Thymus (tissue), 14 donors: Measurements from ENCODE around the gene AKAP9. TPM values are rescaled to one million over a fixed set of nuclear protein-coding genes. Genes with fewer than 3 reads are reported as not detected.
"Not testable (repeated sequence)": the region's sequence is repeated elsewhere in the genome, so short reads cannot be mapped to it uniquely, and the experiment has no call there.

Experiments used
- DNase-seq, 9 donors: peaks; one replicate each; pipeline ENCODE4 v3.0.0-alpha.2; 2013; ENCODE audit warnings: low spot score in 9 of 9, low read depth in 6 of 9, missing footprints in 1 of 9
- H3K27ac ChIP-seq, 2 donors: one replicate each; pipeline ENCODE4 v1.5.1; 2013; ENCODE audit warnings: control low read depth in 1 of 2, low read depth in 1 of 2, low read length in 1 of 2, mild to moderate bottlenecking in 1 of 2, moderate library complexity in 1 of 2
- H3K27me3 ChIP-seq, 2 donors: one replicate each; pipeline ENCODE4 v1.5.1; 2013; ENCODE audit warnings: low read length in 1 of 2; ENCODE audit not compliant: control insufficient read depth in 2 of 2, insufficient read depth in 1 of 2
- H3K36me3 ChIP-seq, 2 donors: one replicate each; pipeline ENCODE4 v1.5.1; 2013; ENCODE audit warnings: low read length in 1 of 2, mild to moderate bottlenecking in 1 of 2, moderate library complexity in 1 of 2; ENCODE audit not compliant: control insufficient read depth in 2 of 2, insufficient read depth in 2 of 2
- H3K4me1 ChIP-seq, 2 donors: one replicate each; pipeline ENCODE4 v1.5.1; 2013; ENCODE audit warnings: low read length in 2 of 2; ENCODE audit not compliant: control insufficient read depth in 2 of 2, insufficient read depth in 2 of 2
- H3K4me3 ChIP-seq, 2 donors: one replicate each; pipeline ENCODE4 v1.5.1; 2013; ENCODE audit warnings: low read length in 2 of 2, control low read depth in 1 of 2, mild to moderate bottlenecking in 1 of 2
- H3K9me3 ChIP-seq, 2 donors: one replicate each; pipeline ENCODE4 v1.5.1; 2013; ENCODE audit warnings: low read length in 1 of 2, mild to moderate bottlenecking in 1 of 2; ENCODE audit not compliant: control insufficient read depth in 2 of 2, insufficient read depth in 1 of 2
- WGBS: extraction: QIAGEN DNeasy Blood & Tissue Kit; methylation state at CpG from one replicate; pipeline ENCODE4 v1.1.7; 2013; 5-methylcytosine and 5-hydroxymethylcytosine counted together
- long read RNA-seq, 10 donors: transcript quantifications; one replicate each; lab custom pipeline, GENCODE V29; 2026
- polyA plus RNA-seq: library from polyadenylated mRNA; stranded (reverse); fragments of 200-250 nt; gene quantifications from one replicate; pipeline ENCODE4 v1.2.3, GENCODE V29; 2013
- total RNA-seq: library from RNA; stranded (reverse); fragments of 120-200 nt; gene quantifications from one replicate; pipeline ENCODE4 v1.2.4, GENCODE V29; 2013
- donor health status: healthy.

The AKAP9 gene
- total RNA-seq, result 53.2 TPM
- polyA plus RNA-seq, result 25.3 TPM
- long read RNA-seq, donor 1, result 0 reads
- long read RNA-seq, donor 2, result 0 reads
- long read RNA-seq, donor 3, partial matches to known transcripts, result 7 of 12 reads
- long read RNA-seq, donor 3, other reads (novel, unspliced or antisense), result 0 of 12 reads
- long read RNA-seq, donor 4, partial matches to known transcripts, result 0 of 1 reads
- long read RNA-seq, donor 4, other reads (novel, unspliced or antisense), result 0 of 1 reads
- long read RNA-seq, donor 5, partial matches to known transcripts, result 40 of 44 reads
- long read RNA-seq, donor 5, other reads (novel, unspliced or antisense), result 0 of 44 reads
- long read RNA-seq, donor 6, partial matches to known transcripts, result 34 of 35 reads
- long read RNA-seq, donor 6, other reads (novel, unspliced or antisense), result 0 of 35 reads
- long read RNA-seq, donor 7, partial matches to known transcripts, result 5 of 8 reads
- long read RNA-seq, donor 7, other reads (novel, unspliced or antisense), result 0 of 8 reads
- long read RNA-seq, donor 8, partial matches to known transcripts, result 0 of 2 reads
- long read RNA-seq, donor 8, other reads (novel, unspliced or antisense), result 0 of 2 reads
- long read RNA-seq, donor 9, partial matches to known transcripts, result 0 of 7 reads
- long read RNA-seq, donor 9, other reads (novel, unspliced or antisense), result 0 of 7 reads
- long read RNA-seq, donor 10, partial matches to known transcripts, result 5 of 7 reads
- long read RNA-seq, donor 10, other reads (novel, unspliced or antisense), result 0 of 7 reads

GRCh38 chr7:91940572-91941341, at the start of gene AKAP9:
Gene AKAP9, plus strand, starts transcription at chr7:91940862. Its CDS starts 238 bp downstream, at chr7:91941100.
- Histone ChIP-seq H3K27me3 (no peaks in the 10 kb centered on the region), H3K4me3 (peak within 1 kb of the TSS; percentile 89 to 91), H3K27ac (peak within 1 kb of the TSS; percentile 97), H3K9me3 (no peaks in the 10 kb centered on the region), H3K36me3 (no peaks in the 10 kb centered on the region), H3K4me1 (peaks cover 5 to 13% of the 10 kb centered on the region in 2 donors)
- DNase-seq, result peak; percentile 48 to 91 (median 77)
- WGBS, result under 1% methylated on average over 59 of the region's 59 CpGs

GRCh38 chr7:91892099-91892705, 48.5 kb upstream of the AKAP9 start:
- no peak for DNase-seq
- H3K4me3 ChIP-seq, result no peak overlapping the region
- H3K27ac ChIP-seq, result no peak overlapping the region
- 76% methylated on average over 3 of the region's 3 CpGs for WGBS
- no peaks in the 10 kb centered on the region for H3K27me3 ChIP-seq
- H3K9me3 ChIP-seq, result peaks cover 0 to 20% of the 10 kb centered on the region in 2 donors
- H3K36me3 ChIP-seq, result no peaks in the 10 kb centered on the region
- H3K4me1 ChIP-seq, result no peaks in the 10 kb centered on the region

- no peak for DNase-seq
- no peaks in the 10 kb centered on the region for H3K27me3 ChIP-seq
- H3K9me3 ChIP-seq, result peaks cover 0 to 13% of the 10 kb centered on the region in 2 donors
- H3K36me3 ChIP-seq, result no peaks in the 10 kb centered on the region
- no peak overlapping the region for H3K27ac ChIP-seq
- no peak overlapping the region for H3K4me3 ChIP-seq
- WGBS, result 88% methylated on average over 2 of the region's 2 CpGs
- H3K4me1 ChIP-seq, result no peaks in the 10 kb centered on the region
Observed at GRCh38 chr7:91892821-91893340, 47.8 kb upstream of the AKAP9 start.

DNA sequence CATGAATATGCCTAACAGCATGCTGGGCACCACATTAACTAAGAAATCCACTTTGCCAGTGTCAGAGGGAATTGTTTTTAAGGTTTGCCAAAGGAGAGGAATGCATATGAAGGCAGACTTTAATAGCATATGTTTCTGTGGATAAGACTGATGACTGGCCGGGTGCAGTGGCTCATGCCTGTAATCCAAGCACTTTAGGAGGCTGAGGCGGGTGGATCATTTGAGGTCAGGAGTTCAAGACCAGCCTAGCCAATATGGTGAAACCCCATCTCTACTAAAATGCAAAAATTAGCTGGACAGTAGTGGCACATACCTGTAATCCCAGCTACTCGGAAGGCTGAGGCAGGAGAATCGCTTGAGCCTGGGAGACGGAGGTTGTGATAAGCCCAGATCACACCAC, 47.0 kb upstream of the AKAP9 start:
- not testable (repeated sequence) for H3K9me3 ChIP-seq, DNase-seq, H3K27ac ChIP-seq, H3K4me1 ChIP-seq, H3K4me3 ChIP-seq, H3K36me3 ChIP-seq, H3K27me3 ChIP-seq
- WGBS, result 98% methylated on average over 5 of the region's 5 CpGs

GRCh38 chr7:91894781-91895480, 45.7 kb upstream of the AKAP9 start:
- no peaks in the 10 kb centered on the region for H3K36me3 ChIP-seq
- H3K27me3 ChIP-seq, result no peaks in the 10 kb centered on the region
- DNase-seq, result no peak
- 87% methylated on average over 1 of the region's 1 CpG for WGBS
- H3K9me3 ChIP-seq, result no peaks in the 10 kb centered on the region
- H3K4me3 ChIP-seq, result no peak overlapping the region
- no peaks in the 10 kb centered on the region for H3K4me1 ChIP-seq
- no peak overlapping the region for H3K27ac ChIP-seq

- DNase-seq, result no peak
- 90% methylated on average over 10 of the region's 10 CpGs for WGBS
- H3K4me3 ChIP-seq, result no peak overlapping the region
- H3K27me3 ChIP-seq, result no peaks in the 10 kb centered on the region
- no peaks in the 10 kb centered on the region for H3K36me3 ChIP-seq
- no peaks in the 10 kb centered on the region for H3K9me3 ChIP-seq
- no peak overlapping the region for H3K27ac ChIP-seq
- no peaks in the 10 kb centered on the region for H3K4me1 ChIP-seq
Observed at GRCh38 chr7:91898240-91898992, 42.2 kb upstream of the AKAP9 start.

DNA sequence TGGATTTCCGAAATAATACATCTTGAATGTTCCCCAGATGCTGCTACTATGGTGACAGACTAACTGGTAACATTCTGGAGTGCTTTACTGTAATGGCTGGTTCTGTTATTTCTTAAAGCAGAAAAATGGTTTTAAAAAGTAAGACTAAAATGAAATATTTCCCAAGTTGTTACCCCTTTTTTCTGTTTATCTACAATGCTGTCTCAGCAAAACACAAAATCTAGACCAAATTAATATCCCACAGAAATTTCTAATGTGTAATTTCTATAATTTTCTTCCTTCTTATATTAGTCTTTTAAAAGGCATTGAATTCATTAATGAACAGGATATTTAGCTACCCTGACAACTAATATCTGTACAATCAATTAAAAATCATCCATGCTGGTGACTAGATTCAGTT, 41.1 kb upstream of the AKAP9 start:
- Histone ChIP-seq H3K4me1 (no peaks in the 10 kb centered on the region), H3K27ac (no peak overlapping the region), H3K9me3 (no peaks in the 10 kb centered on the region), H3K27me3 (no peaks in the 10 kb centered on the region), H3K4me3 (no peak overlapping the region), H3K36me3 (no peaks in the 10 kb centered on the region)
- no peak for DNase-seq
- 99% methylated on average over 1 of the region's 1 CpG for WGBS

DNA sequence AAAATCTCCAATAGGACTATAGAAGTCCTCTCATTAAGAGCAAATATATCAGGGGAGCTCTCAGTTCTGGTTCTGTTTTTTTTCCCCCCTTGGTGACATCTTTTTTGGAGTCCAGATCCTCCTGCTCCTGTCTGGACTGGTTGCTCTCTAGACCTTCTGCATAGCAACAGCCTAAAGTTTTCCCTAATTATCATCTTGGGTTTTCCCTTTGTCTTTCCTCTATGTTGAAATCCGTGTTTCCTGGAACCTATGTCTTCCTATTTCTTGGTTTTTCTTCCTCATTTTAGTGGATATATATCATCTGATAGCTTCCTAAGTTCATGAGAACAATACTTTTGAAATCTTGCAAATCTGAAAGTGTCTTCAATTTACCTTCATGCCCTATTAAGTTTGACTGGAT, 30.5 kb upstream of the AKAP9 start:
- Histone ChIP-seq H3K9me3 (no peaks in the 10 kb centered on the region), H3K27me3 (no peaks in the 10 kb centered on the region), H3K27ac (no peak overlapping the region), H3K4me1 (no peaks in the 10 kb centered on the region), H3K36me3 (no peaks in the 10 kb centered on the region), H3K4me3 (no peak overlapping the region)
- 82% methylated on average over 1 of the region's 1 CpG for WGBS
- no peak for DNase-seq
